ENCODE data around the gene CEP97.

The CEP97 gene

GRCh38 chr3:101779047-101779821 lies 54.8 kb downstream of the CEP97 start, which contains the start of gene NXPE3:
NXPE3 (plus strand) TSS chr3:101779211; CDS start chr3:101785597, 6,386 bp downstream.
- DNase-seq = peak; percentile 78 to 87

GRCh38 chr3:101779822-101780381 lies 55.5 kb downstream of the CEP97 start:
- no peak for DNase-seq

- no peak for DNase-seq
Measured at GRCh38 chr3:101780661-101781060, 56.2 kb downstream of the CEP97 start.

- DNase-seq = no peak
Measured at GRCh38 chr3:101781166-101781565, 56.8 kb downstream of the CEP97 start.

GRCh38 chr3:101784855-101785613 lies 60.6 kb downstream of the CEP97 start:
- peak in 1 of 2 donors; percentile 15 for DNase-seq

GRCh38 chr3:101791778-101792177 lies 67.4 kb downstream of the CEP97 start:
- DNase-seq = no peak

GRCh38 chr3:101796077-101796680 lies 71.8 kb downstream of the CEP97 start:
- no peak for DNase-seq

- no peak for DNase-seq
Measured at GRCh38 chr3:101801174-101801573, 76.8 kb downstream of the CEP97 start.

- DNase-seq = no peak
Measured at GRCh38 chr3:101802179-101802578, 77.8 kb downstream of the CEP97 start.

- peak in 1 of 2 donors; percentile 76 for DNase-seq
Measured at GRCh38 chr3:101803173-101803782, 78.9 kb downstream of the CEP97 start.

- DNase-seq = no peak
Measured at GRCh38 chr3:101803939-101804338, 79.5 kb downstream of the CEP97 start.

- no peak for DNase-seq
Measured at GRCh38 chr3:101806491-101806890, 82.1 kb downstream of the CEP97 start.

GRCh38 chr3:101807888-101808287 lies 83.5 kb downstream of the CEP97 start:
- no peak for DNase-seq

- peak in 1 of 2 donors; percentile 90 for DNase-seq
Measured at GRCh38 chr3:101809178-101810021, 85.0 kb downstream of the CEP97 start.

GRCh38 chr3:101810022-101810418 lies 85.6 kb downstream of the CEP97 start:
- DNase-seq = no peak

- no peak for DNase-seq
Measured at GRCh38 chr3:101811875-101812274, 87.5 kb downstream of the CEP97 start.

GRCh38 chr3:101812895-101813294 lies 88.5 kb downstream of the CEP97 start:
- no peak for DNase-seq

- peak in 1 of 2 donors; percentile 21 for DNase-seq
Measured at GRCh38 chr3:101813817-101814440, 89.5 kb downstream of the CEP97 start.

GRCh38 chr3:101814835-101815234 lies 90.4 kb downstream of the CEP97 start:
- DNase-seq = no peak

- no peak for DNase-seq
Measured at GRCh38 chr3:101816215-101817149, 92.1 kb downstream of the CEP97 start.

Measured in bone marrow (tissue), 2 donors.